GM18517 (cell line): ENCODE results near the gene C11orf68.

Experiments used
- ATAC-seq: cut with Tn5 transposase; IDR thresholded peaks from one replicate; pipeline ENCODE4 v1.9.1; 2021; ENCODE audit warnings: mild to moderate bottlenecking, moderate library complexity; ENCODE audit not compliant: unreplicated experiment

The C11orf68 gene

GRCh38 chr11:65872586-65873317, 46.1 kb downstream of the C11orf68 start, which contains the start of gene EFEMP2:
Gene EFEMP2 (minus strand): TSS chr11:65872800. CDS start chr11:65872354, 446 bp downstream.
- ATAC-seq: no peak

GRCh38 chr11:65871811-65872548, 46.9 kb downstream of the C11orf68 start:
- no peak for ATAC-seq

GRCh38 chr11:65870706-65871681, 47.9 kb downstream of the C11orf68 start:
- ATAC-seq: no peak

- no peak for ATAC-seq
Measured at GRCh38 chr11:65870307-65870658, 48.6 kb downstream of the C11orf68 start.

- ATAC-seq: no peak
Measured at GRCh38 chr11:65869643-65870306, 49.1 kb downstream of the C11orf68 start.

- no peak for ATAC-seq
Measured at GRCh38 chr11:65868907-65869306, 50.0 kb downstream of the C11orf68 start.

- no peak for ATAC-seq
Measured at GRCh38 chr11:65868076-65868667, 50.7 kb downstream of the C11orf68 start.

- no peak for ATAC-seq
Measured at GRCh38 chr11:65867284-65868071, 51.4 kb downstream of the C11orf68 start.
